GM21360 (cell line): ENCODE data around the gene SOST.
"Not testable (repeated sequence)": the region's sequence is repeated elsewhere in the genome, so short reads cannot be mapped to it uniquely, and the experiment has no call there.

Source experiments
- ATAC-seq: cut with Tn5 transposase; IDR thresholded peaks from one replicate; pipeline ENCODE4 v1.9.1; 2021; ENCODE audit warnings: mild to moderate bottlenecking, moderate library complexity; ENCODE audit not compliant: unreplicated experiment

The SOST gene

DNA sequence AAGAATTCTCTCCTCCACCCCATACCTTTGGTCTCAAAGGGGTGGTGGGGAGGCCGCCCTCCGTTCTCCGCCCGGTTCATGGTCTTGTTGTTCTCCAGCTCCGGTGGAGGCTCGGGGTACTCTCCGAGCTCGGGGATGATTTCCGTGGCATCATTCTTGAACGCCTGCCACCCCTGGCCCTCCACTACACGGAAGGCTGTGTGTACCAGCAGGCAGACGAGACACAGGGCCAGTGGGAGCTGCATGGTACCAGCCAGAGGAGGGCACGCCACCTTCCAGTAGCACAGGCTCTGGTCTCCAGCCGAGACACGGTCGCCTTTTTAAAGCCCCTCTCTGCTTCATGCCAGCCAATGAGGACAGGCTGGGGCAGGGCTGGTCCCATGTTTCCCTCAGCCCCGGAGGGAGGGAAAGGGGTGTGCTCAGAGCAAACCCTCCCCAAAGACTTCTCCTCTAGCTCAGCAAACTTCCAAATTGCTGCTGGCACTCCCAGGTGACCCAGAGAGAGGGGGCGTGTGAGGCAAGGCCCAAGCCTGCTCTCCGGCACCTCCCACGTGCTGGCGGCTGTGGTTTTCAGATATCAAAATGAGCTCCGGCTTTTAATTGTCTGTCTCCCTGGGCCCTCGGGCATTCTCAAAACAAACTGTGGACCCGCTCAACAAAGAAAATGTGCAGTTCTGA is at the start of gene SOST:
TSS of gene SOST (minus strand) at position 295 of the 678 bp plus-strand sequence. CDS start at position 245, 50 bp downstream.
- ATAC-seq = no peak

GRCh38 chr17:43808076-43808475 is 49.5 kb upstream of the SOST start:
- ATAC-seq = no peak

- ATAC-seq = no peak
These were observed 46.5 kb upstream of the SOST start for GRCh38 chr17:43805117-43805516.

GRCh38 chr17:43803758-43804157 is 45.2 kb upstream of the SOST start:
- no peak for ATAC-seq

DNA sequence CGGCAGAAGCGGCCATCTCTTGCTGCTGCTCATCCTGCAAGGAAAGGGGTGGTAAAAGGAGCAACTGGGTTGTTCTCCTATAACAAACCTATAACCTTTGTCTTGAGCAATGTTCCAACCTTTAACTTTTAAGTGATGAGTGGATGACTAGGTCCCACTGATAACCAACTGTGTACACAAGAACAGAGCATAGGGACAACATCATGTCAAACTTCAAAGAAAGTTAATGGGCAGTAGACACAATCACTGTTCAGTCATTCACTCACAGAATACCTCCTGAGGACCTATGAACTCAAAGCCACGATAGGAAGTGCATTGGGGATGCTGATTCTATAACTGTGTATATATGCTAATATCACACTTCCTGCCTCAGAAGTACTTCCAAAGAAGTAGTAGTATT is 43.3 kb upstream of the SOST start:
- ATAC-seq = no peak

GRCh38 chr17:43800736-43801135 is 42.1 kb upstream of the SOST start:
- no peak for ATAC-seq

- no peak for ATAC-seq
These were observed 40.5 kb upstream of the SOST start for GRCh38 chr17:43799047-43799446.

DNA sequence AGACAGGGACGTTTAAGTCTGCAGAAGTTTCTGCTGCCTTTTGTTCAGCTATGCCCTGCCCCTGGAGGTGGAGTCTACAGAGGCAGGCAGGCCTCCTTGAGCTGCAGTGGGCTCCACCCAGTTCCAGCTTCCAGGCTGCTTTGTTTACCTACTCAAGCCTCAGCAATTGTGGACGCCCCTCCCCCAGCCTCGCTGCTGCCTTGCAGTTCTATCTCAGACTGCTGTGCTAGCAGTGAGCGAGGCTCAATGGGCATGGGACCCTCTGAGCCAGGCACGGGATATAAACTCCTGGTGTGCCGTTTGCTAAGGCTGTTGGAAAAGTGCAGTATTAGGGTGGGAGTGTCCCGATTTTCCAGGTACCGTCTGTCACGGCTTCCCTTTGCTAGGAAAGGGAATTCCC is 39.4 kb upstream of the SOST start:
- ATAC-seq = not testable (repeated sequence)

DNA sequence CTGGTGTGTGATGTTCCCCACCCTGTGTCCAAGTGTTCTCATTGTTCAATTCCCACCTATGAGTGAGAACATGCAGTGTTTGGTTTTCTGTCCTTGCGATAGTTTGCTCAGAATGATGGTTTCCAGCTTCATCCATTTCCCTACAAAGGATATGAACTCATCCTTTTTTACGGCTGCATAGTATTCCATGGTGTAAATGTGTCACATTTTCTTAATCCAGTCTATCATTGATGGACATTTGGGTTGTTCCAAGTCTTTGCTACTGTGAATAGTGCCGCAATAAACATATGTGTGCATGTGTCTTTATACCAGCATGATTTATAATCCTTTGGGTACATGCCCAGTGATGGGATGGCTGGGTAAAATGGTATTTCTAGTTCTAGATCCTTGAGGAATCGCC is 34.1 kb upstream of the SOST start:
- not testable (repeated sequence) for ATAC-seq

DNA sequence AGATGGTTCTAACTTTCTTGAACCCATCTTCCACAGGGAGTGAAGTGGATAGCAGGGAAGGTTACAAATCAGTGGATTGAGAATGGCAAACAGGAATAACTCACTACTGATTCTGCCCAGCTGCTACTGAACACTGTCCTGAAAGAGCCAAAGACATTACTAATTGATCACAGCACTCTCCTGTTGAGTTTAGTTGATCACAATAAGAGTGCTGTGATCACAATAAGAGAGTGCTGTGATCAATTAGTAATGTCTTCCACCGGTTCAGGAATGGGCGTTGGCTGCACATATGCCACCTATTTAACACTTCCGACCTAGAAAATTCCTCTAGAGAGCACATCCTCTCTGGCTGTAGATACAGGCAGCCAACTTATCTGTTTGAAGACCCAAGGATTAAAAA is 33.0 kb upstream of the SOST start:
- ATAC-seq = no peak

- no peak for ATAC-seq
These were observed 31.8 kb upstream of the SOST start for GRCh38 chr17:43790311-43790940.

- no peak for ATAC-seq
These were observed 30.9 kb upstream of the SOST start for GRCh38 chr17:43789482-43789881.

DNA sequence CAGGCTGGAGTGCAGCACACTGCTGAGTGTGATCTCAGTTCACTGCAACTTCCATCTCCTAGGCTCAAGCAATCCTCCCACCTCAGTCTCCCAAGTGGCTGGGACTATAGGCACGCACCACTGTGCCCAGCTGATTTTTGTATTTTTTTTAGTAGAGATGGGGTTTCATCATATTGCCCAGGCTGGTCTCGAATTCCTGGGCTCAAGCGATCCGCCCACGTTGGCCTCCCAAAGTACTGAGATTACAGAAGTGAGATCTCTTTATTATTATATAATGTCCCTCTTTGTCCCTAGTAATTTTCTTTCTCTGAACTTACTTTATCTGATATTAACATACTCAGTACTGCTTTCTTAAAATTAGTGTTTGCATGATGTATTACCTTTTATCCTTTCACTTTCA is 29.9 kb upstream of the SOST start:
- ATAC-seq = no peak

DNA sequence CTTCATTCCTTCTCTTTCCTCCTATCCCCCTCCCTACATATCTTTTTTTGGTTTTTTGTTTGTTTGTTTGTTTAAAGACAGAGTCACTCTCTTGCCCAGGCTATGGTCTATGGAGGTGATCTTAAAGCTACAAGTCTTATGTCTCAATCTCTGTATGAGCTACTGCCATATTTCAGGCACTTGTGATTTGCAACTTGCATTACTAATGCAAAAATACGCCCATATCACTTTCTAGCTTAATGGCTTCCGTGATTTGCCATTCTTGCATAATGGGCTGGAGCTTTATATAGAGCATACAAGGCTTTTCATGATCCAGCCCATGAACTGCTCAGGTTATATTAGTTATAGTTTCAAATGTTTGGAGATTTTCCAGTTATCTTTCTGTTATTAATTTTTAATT is 29.1 kb upstream of the SOST start:
- no peak for ATAC-seq

- no peak for ATAC-seq
These were observed 26.1 kb upstream of the SOST start for GRCh38 chr17:43784628-43785101.

- ATAC-seq = no peak
These were observed 25.5 kb upstream of the SOST start for GRCh38 chr17:43784068-43784467.

- no peak for ATAC-seq
These were observed 24.5 kb upstream of the SOST start for GRCh38 chr17:43782913-43783680.

DNA sequence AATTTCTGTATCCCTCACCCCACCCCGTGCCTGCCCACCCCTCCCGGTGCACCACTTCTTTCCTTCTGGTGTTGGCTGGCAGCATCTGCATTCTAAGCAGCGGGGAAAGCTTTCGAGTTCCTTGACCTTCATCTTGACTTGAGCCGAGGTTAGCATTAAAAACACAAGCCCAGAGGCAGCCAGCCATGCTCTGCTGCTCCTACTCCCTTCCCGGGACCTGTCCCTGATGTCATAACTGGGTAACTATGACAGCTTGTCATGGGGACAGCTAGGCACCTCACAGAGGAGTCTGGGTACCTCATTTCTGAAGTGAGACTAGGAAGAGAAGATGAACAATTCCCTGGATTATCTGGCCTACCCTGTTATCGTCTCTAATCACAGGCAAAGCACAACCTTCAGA is 21.5 kb upstream of the SOST start, which contains the start of gene CFAP97D1:
TSS of gene CFAP97D1 (plus strand) at position 301 of the 400 bp plus-strand sequence. CDS start at position 329, 28 bp downstream.
- no peak for ATAC-seq

DNA sequence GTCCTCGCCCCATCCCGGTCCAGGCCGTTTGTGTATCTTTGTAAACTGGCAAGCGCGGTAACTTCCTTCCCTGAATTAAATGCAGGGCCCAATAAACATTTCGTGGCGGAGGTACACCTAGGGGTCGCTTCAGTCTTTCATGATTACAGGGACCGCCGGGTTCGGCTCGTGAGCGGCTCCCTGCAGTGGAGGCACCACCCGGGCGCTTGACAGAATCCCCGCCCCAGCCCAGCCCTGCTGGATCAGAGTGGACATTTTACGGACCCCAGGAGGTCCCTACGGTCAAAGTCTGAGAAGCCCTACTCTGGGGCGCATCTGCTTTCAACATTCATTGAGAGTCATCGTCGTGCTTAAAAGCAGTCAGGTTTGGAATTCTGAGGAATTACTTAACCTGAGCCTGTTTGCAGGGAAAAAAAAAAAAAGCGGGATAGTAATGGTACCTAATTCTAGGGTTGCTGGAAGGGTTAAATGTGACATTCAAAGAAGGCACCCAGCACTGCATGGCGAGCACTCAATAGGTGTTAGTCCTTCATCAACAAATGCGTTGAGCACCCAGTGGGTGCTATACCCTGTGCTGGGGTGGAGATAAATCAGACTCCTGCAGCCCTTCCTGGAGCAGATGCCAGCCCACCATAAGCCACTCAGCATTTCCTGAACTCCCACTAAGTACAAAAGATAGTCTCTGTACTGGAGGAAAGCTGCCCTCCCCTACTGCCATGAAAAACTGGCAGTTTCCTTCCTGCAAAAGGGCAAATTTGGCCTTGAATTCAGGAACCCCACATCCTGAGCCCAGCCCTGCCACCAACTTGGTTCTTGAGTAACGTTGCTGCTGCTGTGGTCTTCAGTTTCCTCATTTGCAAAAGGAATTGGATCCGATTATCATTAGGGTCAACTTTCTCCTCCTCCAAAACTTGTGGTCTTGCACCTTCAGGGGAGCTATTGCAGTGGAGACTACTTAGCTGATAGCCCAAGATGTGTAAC is 20.8 kb upstream of the SOST start:
- no peak for ATAC-seq

DNA sequence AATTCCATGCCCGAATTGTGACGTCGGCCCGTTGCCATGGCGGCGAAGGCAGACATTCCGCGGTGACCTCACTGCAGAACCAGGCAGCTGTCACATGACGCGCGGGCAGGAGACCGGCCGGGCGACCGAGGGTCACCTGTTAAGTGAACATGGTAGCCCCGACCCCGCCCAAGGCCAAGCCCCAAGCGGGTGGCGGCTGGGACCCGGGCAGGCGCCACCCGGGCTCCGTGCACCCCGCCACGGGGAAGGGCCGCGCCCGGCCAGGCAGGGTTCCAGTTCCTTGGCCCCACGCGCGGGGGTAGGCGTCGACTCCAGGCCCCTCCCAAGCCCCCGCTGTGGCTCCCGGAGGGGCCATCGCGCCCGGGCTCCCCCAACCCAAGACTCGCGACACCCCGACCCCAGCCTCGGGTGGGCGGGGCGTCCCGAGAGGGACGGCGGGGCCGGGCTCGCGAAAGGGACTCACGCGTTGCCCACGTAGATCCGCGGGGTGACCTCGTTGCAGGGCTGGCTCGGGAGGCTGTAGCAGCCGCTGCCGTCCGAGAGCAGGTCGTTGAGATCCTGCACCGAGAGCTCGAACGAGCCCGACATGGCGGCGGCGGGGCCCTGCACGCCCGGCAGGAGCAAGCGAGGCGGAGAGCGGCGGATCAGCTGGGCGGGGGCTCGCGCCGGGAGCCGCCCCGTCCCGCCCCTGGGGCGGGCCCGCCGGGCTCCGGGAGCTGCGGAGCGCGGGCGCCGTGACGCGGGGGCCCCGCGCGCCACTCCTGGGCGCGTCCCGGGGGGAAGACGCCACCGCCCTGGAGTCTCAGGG is 19.9 kb upstream of the SOST start, which contains the start of gene DUSP3:
TSS of gene DUSP3 (minus strand) at position 641 of the 808 bp plus-strand sequence. CDS start at position 588, 53 bp downstream.
- peak; percentile 55 for ATAC-seq
